ENCODE measurements around the gene GMPPA. TPM values are rescaled to one million over a fixed set of nuclear protein-coding genes. Genes with fewer than 3 reads are reported as not detected.
A peak's percentile ranks its signal among the peaks of the same experiment; 100 is the strongest.

GMPPA gene
- total RNA-seq, 1 experiment from 2014 or later: 51.9 TPM

GRCh38 chr2:219495531-219496122 lies 3.1 kb upstream of the GMPPA start (continued):
- peak; percentile 36; the same call in 1 of the 2 replicates for TF ChIP-seq ARID4B (CRISPR knock-in tag; IDR thresholded peaks at IDR 0.05; ENCODE audit: borderline replicate concordance)

- ChIA-PET POLR2A (interaction anchor here (0.6 to 2.9 kb wide), 7 partner anchors 11 to 109 kb away, joined by 3 to 19 read pairs (median 4); partner anchors contain the start of genes ASIC4, DNPEP and STK11IP), CTCF (interaction anchor here (0.6 to 35.9 kb wide), 22 partner anchors 12 to 425 kb away, joined by 3 to 2316 read pairs (median 8); partner anchors contain the start of genes ASIC4, CHPF, DNPEP and INHA)
- no peaks in the 10 kb centered on the region for H3K9me3 Mint-ChIP-seq
- no peaks in the 10 kb centered on the region for H3K36me3 Mint-ChIP-seq
- H3K27ac Mint-ChIP-seq: no peak overlapping the region
- peaks cover 47% of the 10 kb centered on the region for H3K4me1 Mint-ChIP-seq
- H3K27me3 Mint-ChIP-seq (ENCODE audit: low read depth): peaks cover 55% of the 10 kb centered on the region
- DNase-seq (ENCODE audit: low spot score) (no peak), ATAC-seq (no peak)
- TF ChIP-seq SP1 (CRISPR knock-in tag; conservative IDR thresholded peaks at IDR 0.05) (no peak), SMAD3 (CRISPR knock-in tag; IDR thresholded peaks at IDR 0.05; ENCODE audit: borderline replicate concordance) (no peak), ZNF219 (CRISPR knock-in tag; IDR thresholded peaks at IDR 0.05; ENCODE audit: borderline replicate concordance) (no peak), USF1 (CRISPR knock-in tag; IDR thresholded peaks at IDR 0.05) (0 out of 2 replicates have a peak, but pooled peaks have one; percentile 15), JUN (CRISPR knock-in tag; IDR thresholded peaks at IDR 0.05) (no peak), STAT6 (CRISPR knock-in tag; conservative IDR thresholded peaks at IDR 0.05; ENCODE audit: low read depth) (no peak), GTF2I (CRISPR knock-in tag; conservative IDR thresholded peaks at IDR 0.05) (no peak), E2F4 (CRISPR knock-in tag; IDR thresholded peaks at IDR 0.05; ENCODE audit: borderline replicate concordance, low read depth) (no peak)
- peak overlapping the region; percentile 98 for H3K4me3 Mint-ChIP-seq
Observed at GRCh38 chr2:219496247-219496824, 2.4 kb upstream of the GMPPA start.

- no peak for ATAC-seq
- ChIA-PET CTCF (interaction anchor here (0.6 to 35.9 kb wide), 12 partner anchors 12 to 425 kb away, joined by 3 to 2316 read pairs (median 10); partner anchors contain the start of genes ASIC4, CHPF, DNPEP and SPEG), POLR2A (interaction anchor here (0.6 to 2.9 kb wide), 6 partner anchors 10 to 109 kb away, joined by 3 to 19 read pairs (median 4); partner anchors contain the start of genes ASIC4, DNPEP and STK11IP)
- Mint-ChIP-seq H3K36me3 (no peaks in the 10 kb centered on the region), H3K4me3 (peak overlapping the region; percentile 98), H3K9me3 (no peaks in the 10 kb centered on the region), H3K4me1 (peaks cover 53% of the 10 kb centered on the region), H3K27ac (no peak overlapping the region), H3K27me3 (ENCODE audit: low read depth) (peaks cover 54% of the 10 kb centered on the region)
- peak; percentile 47 for DNase-seq (ENCODE audit: low spot score)
- TF ChIP-seq KAT7 (CRISPR knock-in tag; IDR thresholded peaks at IDR 0.05; ENCODE audit: borderline replicate concordance) (no peak), ZNF281 (CRISPR knock-in tag; IDR thresholded peaks at IDR 0.05) (no peak), ERG (CRISPR knock-in tag; IDR thresholded peaks at IDR 0.05) (no peak), NFYB (CRISPR knock-in tag; conservative IDR thresholded peaks at IDR 0.05; ENCODE audit: low read depth) (no peak), CDX4 (CRISPR knock-in tag; IDR thresholded peaks at IDR 0.05; ENCODE audit: borderline replicate concordance) (no peak), FOXK1 (CRISPR knock-in tag; IDR thresholded peaks at IDR 0.05) (0 out of 2 replicates have a peak, but pooled peaks have one; percentile 13)
Observed at GRCh38 chr2:219496825-219497494, 1.7 kb upstream of the GMPPA start.
